Cardiac muscle cell (in vitro differentiated cells and primary cell): ENCODE measurements around the gene ACACB. TPM values are rescaled to one million over a fixed set of nuclear protein-coding genes. Genes with fewer than 3 reads are reported as not detected.

ENCODE experiments used
- DNase-seq, 2 donors: peaks; one replicate each; pipeline versions ENCODE4 v3.0.0 to v3.0.0-alpha.2; 2010 to 2017; ENCODE audit warnings: low read depth in 1 of 2, low spot score in 1 of 2
- H3K27ac ChIP-seq: fragments of 200-600 bp; sonication (generic); 2 replicates; pipeline ENCODE4 v1.5.1; 2016
- H3K27me3 ChIP-seq: fragments of 200-600 bp; sonication (generic); 2 replicates; pipeline ENCODE4 v1.6.0; 2016; ENCODE audit warnings: control low read depth
- H3K36me3 ChIP-seq: fragments of 200-600 bp; sonication (generic); 2 replicates; pipeline ENCODE4 v1.5.1; 2016; ENCODE audit warnings: control low read depth
- H3K4me1 ChIP-seq: fragments of 200-600 bp; sonication (generic); 2 replicates; pipeline ENCODE4 v1.8.1; 2017; ENCODE audit warnings: low read depth, mild to moderate bottlenecking, mixed run types
- H3K4me3 ChIP-seq: fragments of 200-600 bp; sonication (generic); 2 replicates; pipeline ENCODE4 v1.5.1; 2016; ENCODE audit warnings: mild to moderate bottlenecking
- H3K9me3 ChIP-seq: fragments of 200-600 bp; sonication (generic); 2 replicates; pipeline ENCODE4 v1.5.1; 2017; ENCODE audit warnings: low read depth, mild to moderate bottlenecking, control low read depth
- CTCF ChIP-seq: IDR thresholded peaks from 2 replicates; pipeline ENCODE4 v1.5.1; 2012; ENCODE audit warnings: low read depth, mild to moderate bottlenecking, low read length
- polyA plus RNA-seq: library from polyadenylated mRNA; unstranded; fragments of >200 nt; fragmentation: Nextera tagmentation; extraction: Ambion mirVana; gene quantifications from 2 replicates; pipeline ENCODE4 v1.2.1, GENCODE V29; 2016
- total RNA-seq: library from RNA; depleted of rRNA; stranded (reverse); fragments of >200 nt; gene quantifications from 2 replicates; pipeline ENCODE4 v1.2.3, GENCODE V29; 2016

The ACACB gene
- total and polyA plus RNA-seq, 2 experiments from 2014 or later, result 28.9 to 78.0 TPM

- H3K27ac ChIP-seq, result no peak overlapping the region
Measured at GRCh38 chr12:109274381-109274780, 158.0 kb downstream of the ACACB start.

GRCh38 chr12:109275173-109275572, 158.8 kb downstream of the ACACB start:
- no peaks in the 10 kb centered on the region for H3K36me3 ChIP-seq
- peaks cover 4% of the 10 kb centered on the region for H3K4me1 ChIP-seq
- DNase-seq, result no peak
- no peaks in the 10 kb centered on the region for H3K27me3 ChIP-seq
- H3K4me3 ChIP-seq, result no peak overlapping the region
- no peaks in the 10 kb centered on the region for H3K9me3 ChIP-seq
- no peak overlapping the region for H3K27ac ChIP-seq
- no peak for TF ChIP-seq CTCF

More at GRCh38 chr12:109274381-109274780, 158.0 kb downstream of the ACACB start:
- Histone ChIP-seq H3K4me1 (peaks cover 4% of the 10 kb centered on the region), H3K36me3 (no peaks in the 10 kb centered on the region), H3K9me3 (no peaks in the 10 kb centered on the region), H3K27me3 (no peaks in the 10 kb centered on the region), H3K4me3 (no peak overlapping the region)
- no peak for DNase-seq
- TF ChIP-seq CTCF, result no peak

GRCh38 chr12:109276160-109276559, 159.8 kb downstream of the ACACB start:
- Histone ChIP-seq H3K4me1 (peaks cover 4% of the 10 kb centered on the region), H3K27me3 (no peaks in the 10 kb centered on the region), H3K9me3 (no peaks in the 10 kb centered on the region), H3K36me3 (no peaks in the 10 kb centered on the region), H3K4me3 (no peak overlapping the region), H3K27ac (no peak overlapping the region)
- DNase-seq, result no peak
- TF ChIP-seq CTCF, result no peak

GRCh38 chr12:109277255-109277898, 161.0 kb downstream of the ACACB start:
- Histone ChIP-seq H3K27ac (no peak overlapping the region), H3K4me1 (peaks cover 4% of the 10 kb centered on the region), H3K27me3 (no peaks in the 10 kb centered on the region), H3K9me3 (no peaks in the 10 kb centered on the region), H3K4me3 (no peak overlapping the region), H3K36me3 (no peaks in the 10 kb centered on the region)
- no peak for TF ChIP-seq CTCF
- DNase-seq, result no peak

GRCh38 chr12:109277899-109278762, 161.7 kb downstream of the ACACB start:
- Histone ChIP-seq H3K4me1 (peaks cover 4% of the 10 kb centered on the region), H3K9me3 (no peaks in the 10 kb centered on the region), H3K36me3 (no peaks in the 10 kb centered on the region), H3K27ac (no peak overlapping the region), H3K4me3 (no peak overlapping the region), H3K27me3 (no peaks in the 10 kb centered on the region)
- TF ChIP-seq CTCF, result no peak
- peak in 1 of 2 donors; percentile 65 for DNase-seq
